KOPT-K1 (cell line): ENCODE results near the gene B4GALNT1.
"Not testable (repeated sequence)": the region's sequence is repeated elsewhere in the genome, so short reads cannot be mapped to it uniquely, and the experiment has no call there.

Experiments used
- H3K27ac ChIP-seq: fragments of 200-600 bp; sonication (generic); 2 replicates; pipeline ENCODE4 v1.5.1; 2016; ENCODE audit warnings: antibody characterized with exemption, mild to moderate bottlenecking, low read depth, low read length; ENCODE audit not compliant: poor library complexity, severe bottlenecking
- H3K36me3 ChIP-seq: fragments of 200-600 bp; sonication (generic); 2 replicates; pipeline ENCODE4 v1.5.1; 2017; ENCODE audit warnings: antibody characterized with exemption, mild to moderate bottlenecking, low read length, moderate library complexity; ENCODE audit not compliant: insufficient read depth
- H3K9me3 ChIP-seq: fragments of 200-600 bp; sonication (generic); 2 replicates; pipeline ENCODE4 v1.5.1; 2017; ENCODE audit warnings: antibody characterized with exemption, low read length, mild to moderate bottlenecking; ENCODE audit not compliant: insufficient read depth, poor library complexity, severe bottlenecking

Gene B4GALNT1

DNA sequence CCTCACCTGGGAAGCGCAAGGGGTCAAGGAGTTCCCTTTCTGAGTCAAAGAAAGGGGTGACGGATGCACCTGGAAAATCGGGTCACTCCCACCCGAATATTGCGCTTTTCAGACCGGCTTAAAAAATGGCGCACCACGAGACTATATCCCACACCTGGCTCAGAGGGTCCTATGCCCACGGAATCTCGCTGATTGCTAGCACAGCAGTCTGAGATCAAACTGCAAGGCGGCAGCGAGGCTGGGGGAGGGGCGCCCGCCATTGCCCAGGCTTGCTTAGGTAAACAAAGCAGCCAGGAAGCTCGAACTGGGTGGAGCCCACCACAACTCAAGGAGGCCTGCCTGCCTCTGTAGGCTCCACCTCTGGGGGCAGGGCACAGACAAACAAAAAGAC, 13.7 kb upstream of the B4GALNT1 start:
- H3K9me3 ChIP-seq: peaks cover 27% of the 10 kb centered on the region
- not testable (repeated sequence) for H3K27ac ChIP-seq, H3K36me3 ChIP-seq

DNA sequence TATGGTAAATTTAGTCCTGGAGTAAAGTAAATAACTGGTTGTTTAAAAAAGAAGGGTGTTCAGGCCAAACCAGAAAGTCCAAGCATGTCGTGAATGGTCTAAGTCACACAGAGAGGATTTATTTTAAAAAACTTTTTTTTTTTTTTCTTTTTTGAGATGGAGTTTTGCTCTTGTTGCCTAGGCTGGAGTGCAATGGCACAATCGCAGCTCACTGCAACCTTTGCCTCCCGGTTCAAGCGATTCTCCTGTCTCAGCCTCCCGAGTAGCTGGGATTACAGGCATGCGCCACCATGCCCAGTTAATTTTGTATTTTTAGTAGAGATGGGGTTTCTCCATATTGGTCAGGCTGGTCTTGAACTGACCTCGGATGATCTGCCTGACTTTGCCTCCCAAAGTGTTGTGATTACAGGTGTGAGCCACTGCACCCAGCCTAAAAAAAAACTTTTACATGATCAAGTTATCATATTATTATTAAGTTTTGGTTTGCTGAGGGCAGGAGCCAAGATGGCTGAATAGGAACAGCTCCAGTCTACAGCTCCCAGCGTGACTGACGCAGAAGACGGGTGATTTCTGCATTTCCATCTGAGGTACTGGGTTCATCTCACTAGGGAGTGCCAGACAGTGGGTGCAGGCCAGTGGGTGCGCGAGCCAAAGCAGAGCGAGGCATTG, 13.1 kb upstream of the B4GALNT1 start:
- peaks cover 27% of the 10 kb centered on the region for H3K9me3 ChIP-seq
- not testable (repeated sequence) for H3K36me3 ChIP-seq, H3K27ac ChIP-seq

DNA sequence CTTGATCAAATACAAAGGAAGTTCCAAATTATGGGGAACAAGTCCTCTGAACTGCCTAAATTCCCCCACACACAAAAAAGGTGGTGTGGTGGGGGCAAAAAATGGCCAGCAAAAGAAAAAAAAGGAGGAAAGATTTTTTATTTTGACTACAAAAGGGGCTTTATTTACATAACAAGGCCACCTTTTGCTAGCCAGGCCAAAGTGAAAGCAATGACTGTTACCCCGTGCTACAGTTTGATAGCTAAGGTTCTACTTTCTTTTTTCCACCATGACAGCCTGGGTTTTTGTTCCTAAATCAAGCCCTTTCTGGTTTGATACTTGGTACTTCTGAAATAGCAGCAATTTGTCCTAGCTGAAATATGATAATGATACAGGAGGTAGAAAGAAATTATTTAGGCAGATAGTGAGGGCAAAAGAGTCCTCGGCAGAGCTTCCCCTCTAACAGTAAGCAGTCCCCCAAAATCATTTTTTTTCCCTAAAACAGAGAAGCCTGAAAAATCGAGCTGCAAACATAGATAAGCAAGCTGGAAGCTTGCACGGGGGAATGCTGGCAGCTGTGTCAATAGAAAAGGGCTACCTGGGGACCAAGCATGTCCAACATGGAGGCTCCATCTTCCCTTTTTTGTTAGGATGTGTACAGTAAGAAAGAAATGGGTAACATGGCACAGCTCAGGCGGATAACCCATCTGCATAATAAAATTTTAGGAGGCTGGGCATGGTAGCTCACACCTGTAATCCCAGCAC, 8.9 kb upstream of the B4GALNT1 start:
- peaks cover 27% of the 10 kb centered on the region for H3K9me3 ChIP-seq

DNA sequence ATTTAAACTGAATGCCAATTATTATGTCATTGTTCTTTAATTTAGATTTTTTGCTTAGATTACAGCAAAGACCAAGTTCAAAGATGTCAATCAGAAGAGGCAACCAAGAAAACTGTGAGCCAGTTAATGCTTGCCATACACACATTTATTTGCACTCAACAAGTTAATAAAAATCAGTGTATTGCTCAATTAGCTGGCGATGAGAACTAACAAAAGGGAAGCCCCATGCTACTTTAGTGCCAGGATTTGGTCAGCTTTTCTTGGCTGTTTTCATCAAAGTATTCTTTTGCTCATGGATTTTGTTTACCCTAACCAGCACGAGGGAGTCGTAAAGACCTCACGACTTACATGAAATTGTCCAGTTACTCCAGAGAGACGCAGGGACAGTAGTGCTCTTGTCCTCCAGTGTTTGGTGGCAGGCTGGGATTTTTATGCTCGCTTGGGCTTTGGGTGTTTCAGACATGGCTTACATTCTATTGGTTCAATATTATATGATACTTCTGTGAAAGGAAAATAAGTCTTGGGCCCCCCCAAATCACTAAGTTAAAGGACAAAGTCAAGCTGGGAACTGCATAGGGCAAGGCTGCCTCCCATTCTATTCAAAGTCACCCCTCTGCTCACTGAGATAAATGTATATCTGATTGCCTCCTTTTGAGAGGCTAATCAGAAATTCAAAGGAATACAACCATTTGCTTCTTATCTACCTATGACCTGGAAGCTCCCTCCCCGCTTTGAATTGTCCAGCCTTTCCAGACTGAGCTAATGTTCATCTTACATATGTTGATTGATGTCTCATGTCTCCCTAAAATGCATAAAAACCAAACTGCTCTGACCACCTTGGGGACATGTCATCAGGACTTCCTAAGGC, 7.4 kb upstream of the B4GALNT1 start:
- peaks cover 15% of the 10 kb centered on the region for H3K9me3 ChIP-seq
- H3K27ac ChIP-seq: no peak overlapping the region
- no peaks in the 10 kb centered on the region for H3K36me3 ChIP-seq

More for the DNA sequence above, 8.9 kb upstream of the B4GALNT1 start:
- no peak overlapping the region for H3K27ac ChIP-seq
- no peaks in the 10 kb centered on the region for H3K36me3 ChIP-seq

DNA sequence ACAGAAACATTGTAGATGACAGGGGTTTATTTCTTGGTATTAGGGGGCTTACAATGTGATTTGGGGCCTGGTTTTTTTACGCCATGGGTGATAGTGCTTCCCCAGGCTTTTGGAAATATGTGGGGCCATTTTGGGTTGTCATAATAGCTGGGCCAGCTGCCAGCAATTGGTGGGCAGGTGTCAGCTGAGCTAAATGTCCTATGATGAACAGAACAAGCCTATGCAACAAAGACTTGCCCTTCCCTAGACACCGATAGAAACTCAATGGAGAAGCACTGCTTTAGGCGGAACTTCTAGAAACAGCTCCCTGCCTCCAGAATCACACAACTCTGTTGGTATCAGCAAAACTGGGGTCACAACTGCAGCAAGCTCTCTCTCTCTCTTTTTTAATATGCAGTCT, 5.1 kb upstream of the B4GALNT1 start:
- Histone ChIP-seq H3K36me3 (no peaks in the 10 kb centered on the region), H3K27ac (no peak overlapping the region), H3K9me3 (no peaks in the 10 kb centered on the region)

DNA sequence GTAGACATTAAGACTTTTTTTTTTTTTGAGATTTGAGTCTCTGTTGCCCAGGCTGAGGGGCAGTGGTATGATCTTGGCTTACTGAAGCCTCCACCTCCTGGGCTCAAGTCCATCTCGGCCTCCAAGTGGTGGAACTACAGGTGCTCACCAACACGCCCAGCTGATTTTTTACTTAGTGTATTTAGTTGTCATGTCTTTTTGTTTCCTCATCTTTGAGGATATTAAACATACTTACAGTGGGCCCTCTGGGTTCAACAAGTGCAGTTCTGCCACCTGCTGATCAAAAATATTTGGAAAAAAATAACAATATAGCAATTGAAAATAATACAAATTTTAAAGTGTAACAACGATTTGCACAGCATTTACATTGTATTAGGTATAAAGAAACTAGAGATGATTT, 4.4 kb upstream of the B4GALNT1 start:
- Histone ChIP-seq H3K36me3 (no peaks in the 10 kb centered on the region), H3K9me3 (no peaks in the 10 kb centered on the region), H3K27ac (no peak overlapping the region)

DNA sequence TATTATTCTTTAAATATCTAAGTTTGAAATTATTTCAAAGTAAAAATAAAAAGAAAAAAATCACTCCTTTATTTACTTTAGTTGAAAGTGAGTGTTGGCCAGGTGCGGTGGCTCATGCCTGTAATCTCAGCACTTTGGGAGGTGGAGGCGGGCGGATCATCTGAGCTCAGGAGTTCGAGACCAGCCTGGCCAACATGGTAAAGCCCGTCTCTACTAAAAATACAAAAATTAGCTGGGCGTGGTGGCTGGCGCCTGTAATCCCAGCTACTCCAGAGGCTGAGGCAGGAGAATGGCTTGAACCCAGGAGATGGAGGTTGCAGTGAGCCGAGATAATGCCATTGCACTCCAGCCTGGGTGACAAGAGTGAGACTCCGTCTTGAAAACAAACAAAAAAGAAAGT, 3.7 kb upstream of the B4GALNT1 start:
- H3K36me3 ChIP-seq, H3K27ac ChIP-seq, H3K9me3 ChIP-seq: not testable (repeated sequence)

DNA sequence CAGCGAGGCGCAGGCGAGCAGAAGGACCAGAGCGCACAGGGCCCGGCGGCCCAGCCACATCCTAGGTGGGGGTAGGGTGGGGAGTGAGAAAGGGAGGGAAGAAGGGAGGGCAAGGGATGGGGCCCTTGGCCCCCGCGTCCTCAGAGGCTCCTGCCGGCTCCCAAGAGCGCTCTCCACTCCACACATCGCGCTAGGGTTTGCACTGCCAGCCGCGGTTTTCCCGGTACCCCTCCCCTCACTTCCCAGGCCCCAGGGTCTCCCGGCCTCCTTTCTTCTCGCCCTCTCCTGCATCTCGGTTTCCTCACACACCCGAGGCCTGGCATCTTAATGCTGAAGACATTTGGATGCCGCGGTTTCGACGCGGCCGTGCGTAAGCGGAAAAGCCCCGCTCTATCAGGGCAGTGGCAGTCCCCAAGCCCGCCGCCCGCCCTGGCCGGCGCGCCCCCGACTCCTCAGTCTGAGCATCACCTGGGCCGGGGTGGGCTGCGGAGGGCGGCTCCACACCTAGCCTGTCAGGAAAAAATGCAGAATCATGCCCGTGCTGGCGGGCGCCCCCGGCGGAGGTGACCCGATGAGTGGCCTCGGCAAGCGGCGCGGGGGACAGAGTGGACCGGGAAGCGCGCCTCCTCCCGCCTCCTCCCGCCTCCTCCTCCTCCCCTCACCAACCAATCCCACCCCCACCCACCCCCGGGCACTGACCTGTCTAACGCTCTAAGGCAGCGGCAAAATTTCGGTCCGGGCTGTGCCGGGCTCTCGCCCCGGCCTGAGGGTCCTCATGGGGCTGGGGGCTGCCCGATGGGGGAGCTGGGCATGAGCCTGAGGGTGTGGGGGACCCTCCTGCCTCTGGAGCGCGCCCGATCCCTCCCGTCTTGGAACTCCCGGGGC, 686 bp downstream of the B4GALNT1 start:
- H3K27ac ChIP-seq: no peak overlapping the region
- no peaks in the 10 kb centered on the region for H3K36me3 ChIP-seq
- H3K9me3 ChIP-seq: no peaks in the 10 kb centered on the region

DNA sequence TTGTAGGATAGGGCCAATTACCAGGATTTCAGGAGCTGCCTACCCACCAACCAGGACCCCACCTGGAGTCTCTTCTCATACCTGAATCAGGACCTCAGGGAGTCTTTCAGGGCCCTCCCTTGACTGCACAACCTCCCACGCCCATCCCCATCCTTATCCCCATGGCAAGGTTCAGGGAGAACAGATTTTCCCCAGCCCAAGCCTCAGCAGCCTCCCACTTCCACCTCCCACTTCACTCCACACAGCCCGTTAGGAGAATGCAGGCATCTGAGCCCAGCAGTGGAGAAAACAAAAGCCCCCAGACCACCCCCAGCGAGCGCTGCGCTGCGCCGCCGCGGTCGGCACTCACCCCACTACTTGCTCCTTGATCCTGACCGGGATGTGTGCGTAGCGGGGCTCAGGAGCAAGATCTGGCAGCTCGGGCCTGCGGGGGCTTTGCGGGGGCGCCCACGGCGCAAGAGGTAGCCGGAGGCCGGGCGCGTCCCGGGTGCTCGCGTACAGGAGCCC, 1.4 kb downstream of the B4GALNT1 start:
- Histone ChIP-seq H3K9me3 (no peaks in the 10 kb centered on the region), H3K27ac (no peak overlapping the region), H3K36me3 (no peaks in the 10 kb centered on the region)

DNA sequence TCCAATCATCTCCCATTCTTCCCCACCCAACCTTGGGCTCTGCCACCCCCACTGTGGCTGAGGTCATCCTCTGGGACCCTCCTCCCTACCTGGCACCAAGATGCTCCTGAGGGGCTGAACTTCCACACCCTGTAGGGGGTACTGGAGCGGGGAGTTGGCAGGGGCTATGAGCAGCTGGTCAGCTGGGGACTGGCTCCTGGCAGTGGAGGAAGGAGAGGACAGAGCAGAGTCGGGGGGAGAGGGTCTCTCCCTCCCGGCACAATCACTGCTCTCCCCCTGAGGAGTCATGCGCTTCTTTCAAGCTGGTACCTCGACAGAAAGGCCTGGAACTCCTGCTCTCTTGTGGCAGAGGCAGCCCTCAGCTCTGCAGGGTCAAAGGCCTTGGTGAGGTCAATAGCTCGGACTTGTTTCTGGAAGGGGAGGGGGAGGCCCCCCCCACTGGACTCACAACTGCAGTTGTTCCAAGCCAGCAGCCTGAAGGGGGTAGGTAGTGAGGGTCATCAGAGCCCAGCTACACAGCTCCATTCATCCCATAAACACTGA, 2.0 kb downstream of the B4GALNT1 start:
- Histone ChIP-seq H3K36me3 (no peaks in the 10 kb centered on the region), H3K27ac (no peak overlapping the region), H3K9me3 (no peaks in the 10 kb centered on the region)

DNA sequence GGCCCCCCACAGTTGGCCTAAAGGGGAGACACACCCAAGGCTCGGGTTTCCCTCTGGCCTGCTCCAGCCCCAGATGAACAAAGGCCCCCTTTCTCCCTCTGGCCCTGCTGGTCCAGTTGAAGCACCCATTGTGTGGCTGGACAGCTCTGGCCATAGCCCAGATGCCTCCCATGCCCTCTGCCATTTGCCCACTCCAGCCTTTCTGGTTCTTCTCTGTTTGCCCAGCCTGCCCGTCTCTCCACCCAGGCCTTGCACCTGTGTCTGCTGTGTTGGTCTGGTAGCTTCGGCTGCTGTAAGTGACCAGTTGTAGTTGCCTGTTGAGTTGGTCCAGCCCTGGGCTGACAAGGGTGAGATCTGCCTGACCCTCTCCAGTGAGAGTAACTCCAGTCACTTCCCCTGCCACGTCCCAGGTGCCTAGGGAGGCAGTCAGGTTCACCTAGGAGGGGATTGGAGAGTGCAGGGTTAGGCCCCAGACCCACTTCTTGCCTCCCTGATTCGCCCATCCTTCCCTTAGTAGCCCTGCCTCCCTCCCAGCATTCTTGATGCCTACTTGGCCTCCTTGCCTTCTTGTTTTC, 3.0 kb downstream of the B4GALNT1 start:
- Histone ChIP-seq H3K27ac (no peak overlapping the region), H3K36me3 (no peaks in the 10 kb centered on the region), H3K9me3 (no peaks in the 10 kb centered on the region)

DNA sequence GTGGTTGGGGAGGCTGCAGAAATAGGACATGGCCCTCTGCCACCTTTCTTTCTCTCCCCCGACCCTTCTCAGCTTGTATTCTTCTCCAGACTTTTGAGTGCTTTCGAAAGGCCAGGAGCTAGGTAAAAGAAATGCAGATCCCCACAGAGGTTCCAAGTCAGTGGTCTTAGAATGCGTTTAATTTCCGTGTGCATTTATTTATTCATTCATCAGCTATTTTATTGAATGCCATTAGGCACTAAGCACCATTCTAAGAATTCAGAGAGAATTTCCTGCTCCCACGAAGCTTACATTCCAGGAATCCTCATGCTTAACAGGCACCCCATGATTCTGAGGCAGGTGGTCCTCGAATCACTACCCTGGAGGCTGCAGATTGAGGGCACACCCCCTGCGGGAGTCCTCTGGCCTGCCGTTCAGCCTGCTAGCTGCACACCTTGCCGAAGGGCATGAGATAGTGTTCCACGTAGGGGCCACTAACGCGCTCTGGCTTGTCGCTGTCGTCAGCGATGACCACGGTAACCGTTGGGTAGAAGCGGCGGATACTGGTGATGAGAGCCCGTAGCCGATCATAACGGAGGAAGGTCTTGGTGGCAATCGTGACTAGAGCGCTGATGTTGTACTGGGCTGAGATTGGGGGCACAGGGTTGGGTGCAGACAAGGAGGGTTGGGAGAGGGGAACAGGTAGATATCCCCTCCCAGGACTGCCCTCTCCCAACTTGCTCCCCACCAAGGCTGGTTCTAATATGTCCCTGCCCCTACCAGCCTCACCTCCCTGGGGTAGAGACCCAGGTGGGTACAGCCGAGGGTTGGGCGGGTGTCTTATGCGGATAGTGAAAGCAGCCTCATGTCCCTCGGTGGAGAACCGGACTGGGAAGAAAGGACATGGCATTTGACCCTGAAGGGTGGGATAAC, 4.5 kb downstream of the B4GALNT1 start:
- Histone ChIP-seq H3K27ac (no peak overlapping the region), H3K9me3 (no peaks in the 10 kb centered on the region), H3K36me3 (no peaks in the 10 kb centered on the region)
